ENCODE data around the gene MPC1L. TPM values are rescaled to one million over a fixed set of nuclear protein-coding genes. Genes with fewer than 3 reads are reported as not detected.
A peak's percentile ranks its signal among the peaks of the same experiment; 100 is the strongest.
"Not testable (repeated sequence)": the region's sequence is repeated elsewhere in the genome, so short reads cannot be mapped to it uniquely, and the experiment has no call there.

Gene MPC1L
- not detected for total RNA-seq
- not detected for polyA plus RNA-seq (ENCODE audit: insufficient read length in 6 of 6)
- long read RNA-seq, donor 1 = 0 reads
- long read RNA-seq, donor 2 = 0 reads
- long read RNA-seq, donor 3 = 0 reads
- long read RNA-seq, donor 4 = 0 reads
- long read RNA-seq, donor 5 = 0 reads
- long read RNA-seq, donor 6 = 0 reads
- long read RNA-seq, donor 7 = 0 reads
- long read RNA-seq, donor 8 = 0 reads
- long read RNA-seq, donor 9 = 0 reads
- long read RNA-seq, donor 10 = 0 reads
- long read RNA-seq, donor 11 = 0 reads
- long read RNA-seq, donor 12 = 0 reads

DNA sequence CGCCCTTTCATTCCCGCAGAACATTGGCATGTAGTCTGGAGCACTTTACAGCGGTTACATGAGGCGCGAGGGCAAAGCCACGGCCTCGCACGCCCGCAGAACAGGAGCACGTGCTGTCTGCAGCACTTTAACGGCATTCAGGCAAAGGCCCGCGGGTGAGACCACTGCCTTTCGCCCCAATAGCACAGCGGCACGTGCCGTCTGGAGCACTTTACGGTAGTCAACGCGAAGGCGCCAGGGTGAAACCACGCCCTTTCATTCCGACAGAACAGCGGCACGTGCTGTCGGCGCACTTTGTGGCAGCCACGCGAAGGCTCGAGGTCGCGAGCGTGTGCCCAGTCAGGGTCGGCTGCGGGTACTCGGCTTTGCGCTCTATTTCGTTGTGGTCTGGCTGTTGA, at the start of gene MPC1L:
Gene MPC1L (plus strand): TSS at position 290 of the 398 bp plus-strand sequence. CDS start 138 bp downstream, outside the sequence.
- Histone ChIP-seq H3K36me3 (peaks cover 0 to 14% of the 10 kb centered on the region in 2 donors), H3K4me3 (no peak within 1 kb of the TSS), H3K27ac (no peak within 1 kb of the TSS), H3K27me3 (peaks cover 0 to 4% of the 10 kb centered on the region in 2 donors), H3K9me3 (no peaks in the 10 kb centered on the region), H3K4me1 (no peaks in the 10 kb centered on the region)
- TF ChIP-seq, protein P1, sequence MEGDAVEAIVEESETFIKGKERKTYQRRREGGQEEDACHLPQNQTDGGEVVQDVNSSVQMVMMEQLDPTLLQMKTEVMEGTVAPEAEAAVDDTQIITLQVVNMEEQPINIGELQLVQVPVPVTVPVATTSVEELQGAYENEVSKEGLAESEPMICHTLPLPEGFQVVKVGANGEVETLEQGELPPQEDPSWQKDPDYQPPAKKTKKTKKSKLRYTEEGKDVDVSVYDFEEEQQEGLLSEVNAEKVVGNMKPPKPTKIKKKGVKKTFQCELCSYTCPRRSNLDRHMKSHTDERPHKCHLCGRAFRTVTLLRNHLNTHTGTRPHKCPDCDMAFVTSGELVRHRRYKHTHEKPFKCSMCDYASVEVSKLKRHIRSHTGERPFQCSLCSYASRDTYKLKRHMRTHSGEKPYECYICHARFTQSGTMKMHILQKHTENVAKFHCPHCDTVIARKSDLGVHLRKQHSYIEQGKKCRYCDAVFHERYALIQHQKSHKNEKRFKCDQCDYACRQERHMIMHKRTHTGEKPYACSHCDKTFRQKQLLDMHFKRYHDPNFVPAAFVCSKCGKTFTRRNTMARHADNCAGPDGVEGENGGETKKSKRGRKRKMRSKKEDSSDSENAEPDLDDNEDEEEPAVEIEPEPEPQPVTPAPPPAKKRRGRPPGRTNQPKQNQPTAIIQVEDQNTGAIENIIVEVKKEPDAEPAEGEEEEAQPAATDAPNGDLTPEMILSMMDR (IDR thresholded peaks at IDR 0.05) = no peak
- DNase-seq = peak in 1 of 4 donors; percentile 65
- ATAC-seq = no peak
- intact Hi-C loops (cut with DNase I) = no loop called here

DNA sequence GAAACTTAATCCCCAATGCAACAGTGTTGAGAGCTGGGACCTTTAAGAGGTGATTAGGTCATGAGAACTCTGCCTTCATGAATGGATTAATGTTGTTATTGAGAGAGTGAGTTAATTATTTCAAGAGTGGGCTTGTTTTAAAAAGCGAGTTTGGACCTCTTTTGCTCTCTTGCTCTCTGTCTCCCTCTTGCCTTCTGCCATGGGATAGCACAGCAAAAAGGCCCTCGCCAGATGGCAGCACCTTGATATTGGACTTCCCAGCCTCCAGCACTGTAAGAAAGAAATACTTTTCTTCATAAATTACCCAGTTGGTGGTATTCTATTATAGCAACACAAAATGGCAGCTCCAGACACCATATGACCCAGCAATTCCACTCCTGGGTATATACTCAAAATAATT, 49.5 kb upstream of the MPC1L start:
- Histone ChIP-seq H3K4me1 (peaks cover 0 to 4% of the 10 kb centered on the region in 2 donors), H3K36me3 (no peaks in the 10 kb centered on the region), H3K9me3 (no peaks in the 10 kb centered on the region), H3K27me3 (peaks cover 0 to 5% of the 10 kb centered on the region in 2 donors), H3K4me3 (no peak overlapping the region), H3K27ac (no peak overlapping the region)
- no peak for ATAC-seq
- no peak for DNase-seq
- TF ChIP-seq, protein P1 (IDR thresholded peaks at IDR 0.05) = peak in 1 of 2 donors; percentile 37
- intact Hi-C loops (cut with DNase I) = no loop called here

DNA sequence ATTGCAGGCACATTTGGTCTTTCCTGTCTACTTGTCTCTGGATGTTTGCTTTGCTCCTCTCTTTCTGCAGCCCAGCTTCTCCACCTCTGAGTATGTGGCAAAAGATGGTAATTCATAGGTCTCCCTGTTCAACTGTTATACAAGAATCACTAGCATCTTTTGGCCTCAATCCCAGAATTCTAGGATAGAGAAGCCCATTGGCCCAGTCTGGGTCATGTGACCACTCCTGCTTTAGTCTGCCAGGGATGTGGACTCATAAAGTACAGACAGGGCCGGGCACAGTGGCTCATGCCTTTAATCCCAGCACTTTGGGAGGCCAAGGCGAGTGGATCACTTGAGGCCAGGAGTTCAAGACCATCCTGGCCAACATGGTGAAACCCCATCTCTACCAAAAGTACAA, 47.8 kb upstream of the MPC1L start:
- H3K27me3 ChIP-seq; intact Hi-C loops (cut with DNase I); DNase-seq; H3K9me3 ChIP-seq; H3K4me1 ChIP-seq; H3K36me3 ChIP-seq; H3K4me3 ChIP-seq; ATAC-seq; H3K27ac ChIP-seq: not testable (repeated sequence)

DNA sequence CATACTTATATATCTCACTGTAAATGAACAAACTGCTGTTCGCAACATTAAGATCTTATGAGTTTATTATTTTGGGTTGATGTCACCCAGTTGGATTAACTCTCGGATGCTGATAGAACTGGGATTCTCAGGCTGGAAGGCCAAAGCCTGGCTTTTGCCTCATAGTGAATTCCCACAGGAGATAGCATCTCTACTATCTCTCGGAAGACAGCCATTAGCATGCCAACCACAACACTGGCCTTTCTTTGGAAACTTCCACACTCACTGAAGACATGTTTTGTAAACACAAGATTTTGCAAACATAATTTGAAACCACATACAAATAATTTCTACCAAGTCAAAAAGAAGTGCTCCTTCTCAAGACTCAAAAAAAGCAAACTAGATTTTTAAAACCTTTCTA, 46.9 kb upstream of the MPC1L start:
- TF ChIP-seq, protein P1 (IDR thresholded peaks at IDR 0.05) = no peak
- no peak overlapping the region for H3K4me3 ChIP-seq
- DNase-seq = no peak

DNA sequence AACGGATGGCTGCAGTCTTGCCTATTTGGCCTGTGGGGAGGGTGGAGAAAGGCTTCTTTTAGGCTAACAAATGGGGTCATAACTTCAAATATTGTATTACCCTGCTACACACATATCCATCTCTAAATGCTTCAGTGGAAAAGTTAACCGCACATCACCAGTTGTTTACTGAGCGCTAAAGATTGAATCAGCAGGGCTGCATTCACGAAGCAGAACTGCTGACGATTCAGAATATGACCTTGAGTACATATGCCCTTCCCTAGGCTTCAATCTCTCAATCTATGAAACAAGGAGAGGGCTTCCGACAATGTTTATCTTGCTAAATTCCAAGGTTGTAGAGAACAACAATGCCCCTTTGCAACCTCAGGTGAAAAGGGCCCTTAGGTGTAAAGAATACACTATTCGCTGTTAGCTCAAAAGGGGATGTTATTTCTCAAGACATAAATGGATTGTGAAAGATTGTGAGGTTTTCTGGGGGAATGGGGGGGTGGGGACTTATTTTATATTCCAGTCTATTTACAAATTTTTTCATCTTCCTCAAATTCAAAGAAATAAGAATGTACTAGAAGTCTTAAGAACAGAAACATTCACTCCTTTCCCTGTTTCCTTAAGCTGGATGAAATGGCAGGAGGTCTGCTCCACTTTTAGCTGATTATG, 45.1 kb upstream of the MPC1L start:
- Histone ChIP-seq H3K27ac (peak overlapping the region in 1 of 2 donors; percentile 93), H3K36me3 (no peaks in the 10 kb centered on the region), H3K9me3 (no peaks in the 10 kb centered on the region), H3K4me1 (peaks cover 0 to 20% of the 10 kb centered on the region in 2 donors), H3K4me3 (no peak overlapping the region), H3K27me3 (peaks cover 0 to 13% of the 10 kb centered on the region in 2 donors)
- intact Hi-C loops (cut with DNase I) = no loop called here
- ATAC-seq (no peak), DNase-seq (no peak)
- TF ChIP-seq, protein P1 (IDR thresholded peaks at IDR 0.05) = no peak

More for the DNA sequence above, 46.9 kb upstream of the MPC1L start:
- Histone ChIP-seq H3K9me3 (no peaks in the 10 kb centered on the region), H3K4me1 (peaks cover 0 to 4% of the 10 kb centered on the region in 2 donors), H3K27ac (no peak overlapping the region), H3K27me3 (peaks cover 0 to 5% of the 10 kb centered on the region in 2 donors), H3K36me3 (no peaks in the 10 kb centered on the region)
- ATAC-seq = no peak
- intact Hi-C loops (cut with DNase I) = no loop called here
